Limb (tissue), 2 donors: ENCODE measurements around the gene MYBPC2.
A peak's percentile ranks its signal among the peaks of the same experiment; 100 is the strongest.

Source experiments
- DNase-seq, 2 donors: peaks; one replicate each; pipeline ENCODE4 v3.0.0-alpha.2; 2016; ENCODE audit errors: extremely low spot score in 2 of 2

MYBPC2 gene

GRCh38 chr19:50409347-50409746, 23.3 kb upstream of the MYBPC2 start:
- DNase-seq, result no peak

- no peak for DNase-seq
Observed at GRCh38 chr19:50410109-50410508, 22.6 kb upstream of the MYBPC2 start.

GRCh38 chr19:50412419-50412818, 20.3 kb upstream of the MYBPC2 start:
- no peak for DNase-seq

- DNase-seq, result no peak
Observed at GRCh38 chr19:50413096-50413495, 19.6 kb upstream of the MYBPC2 start.

- DNase-seq, result no peak
Observed at GRCh38 chr19:50413531-50413930, 19.2 kb upstream of the MYBPC2 start.

- DNase-seq, result peak; percentile 58 to 85
Observed at GRCh38 chr19:50414864-50415660, 17.6 kb upstream of the MYBPC2 start.

- no peak for DNase-seq
Observed at GRCh38 chr19:50415661-50416033, 17.0 kb upstream of the MYBPC2 start.

GRCh38 chr19:50416034-50416977, 16.4 kb upstream of the MYBPC2 start:
- no peak for DNase-seq

- DNase-seq, result no peak
Observed at GRCh38 chr19:50417111-50418081, 15.3 kb upstream of the MYBPC2 start.

- no peak for DNase-seq
Observed at GRCh38 chr19:50418176-50419021, 14.3 kb upstream of the MYBPC2 start, which contains the start of gene SPIB. Gene SPIB, plus strand, starts transcription at chr19:50418938. Its CDS starts 25 bp downstream, at chr19:50418963.

GRCh38 chr19:50419022-50419579, 13.6 kb upstream of the MYBPC2 start:
- DNase-seq, result no peak

- no peak for DNase-seq
Observed at GRCh38 chr19:50419580-50420035, 13.1 kb upstream of the MYBPC2 start.

- no peak for DNase-seq
Observed at GRCh38 chr19:50420127-50420526, 12.6 kb upstream of the MYBPC2 start.

- DNase-seq, result no peak
Observed at GRCh38 chr19:50420808-50421207, 11.9 kb upstream of the MYBPC2 start.

GRCh38 chr19:50422397-50423278, 10.1 kb upstream of the MYBPC2 start:
- no peak for DNase-seq

- DNase-seq, result no peak
Observed at GRCh38 chr19:50423279-50424113, 9.2 kb upstream of the MYBPC2 start.

- no peak for DNase-seq
Observed at GRCh38 chr19:50425581-50425980, 7.1 kb upstream of the MYBPC2 start.
